ENCODE data around the gene BRAF.
A peak's percentile ranks its signal among the peaks of the same experiment; 100 is the strongest.

Gene BRAF

GRCh38 chr7:140698477-140698876 is 226.3 kb downstream of the BRAF start:
- H3K9me2 ChIP-seq (replicated peaks; ENCODE audit: insufficient read depth, low read length): no peaks in the 10 kb centered on the region
- no peaks in the 10 kb centered on the region for H3K27me3 ChIP-seq (replicated peaks; ENCODE audit: insufficient read depth, low read length)
- H3K9ac ChIP-seq (ENCODE audit: low read length): no peak overlapping the region
- no peak for TF ChIP-seq EZH2phosphoT487 (IDR thresholded peaks at IDR 0.05; ENCODE audit: low read length)
- no peak for TF ChIP-seq EZH2 (optimal IDR thresholded peaks at IDR 0.05; ENCODE audit: low read depth, low read length)
- no peak for TF ChIP-seq CTCF (IDR thresholded peaks at IDR 0.05; ENCODE audit: low read length)
- no peak overlapping the region for H3K4me2 ChIP-seq (ENCODE audit: low read depth, low read length)
- H3F3A ChIP-seq (ENCODE audit: insufficient read depth, low read length): no peaks in the 10 kb centered on the region
- no peak overlapping the region for H3K27ac ChIP-seq (ENCODE audit: low read length)
- no peaks in the 10 kb centered on the region; the same call in 1 of the 2 replicates for H4K20me1 ChIP-seq (ENCODE audit: insufficient read depth, low read length)
- DNase-seq: no peak
- H3K4me3 ChIP-seq (ENCODE audit: low read length): no peak overlapping the region
- H3K9me3 ChIP-seq (replicated peaks; ENCODE audit: insufficient read depth, low read length): no peaks in the 10 kb centered on the region
- no peak overlapping the region for H2AFZ ChIP-seq (ENCODE audit: low read length)
- H3K4me1 ChIP-seq (ENCODE audit: low read length): peaks cover 11% of the 10 kb centered on the region
- peaks cover 69% of the 10 kb centered on the region for H3K79me2 ChIP-seq (ENCODE audit: low read length)
- no peaks in the 10 kb centered on the region for H3K36me3 ChIP-seq (replicated peaks; ENCODE audit: insufficient read depth, low read length)

- Histone ChIP-seq H3F3A (ENCODE audit: insufficient read depth, low read length) (no peaks in the 10 kb centered on the region), H3K79me2 (ENCODE audit: low read length) (peaks cover 61% of the 10 kb centered on the region), H3K4me2 (ENCODE audit: low read depth, low read length) (peak overlapping the region; percentile 81), H3K27ac (ENCODE audit: low read length) (peak overlapping the region; percentile 65; the same call in 1 of the 2 replicates), H3K9ac (ENCODE audit: low read length) (peak overlapping the region; percentile 81), H3K9me3 (replicated peaks; ENCODE audit: insufficient read depth, low read length) (no peaks in the 10 kb centered on the region), H3K9me2 (replicated peaks; ENCODE audit: insufficient read depth, low read length) (no peaks in the 10 kb centered on the region), H4K20me1 (ENCODE audit: insufficient read depth, low read length) (no peaks in the 10 kb centered on the region; the same call in 1 of the 2 replicates), H3K4me1 (ENCODE audit: low read length) (peaks cover 11% of the 10 kb centered on the region), H3K27me3 (replicated peaks; ENCODE audit: insufficient read depth, low read length) (no peaks in the 10 kb centered on the region), H3K4me3 (ENCODE audit: low read length) (peak overlapping the region; percentile 98), H3K36me3 (replicated peaks; ENCODE audit: insufficient read depth, low read length) (no peaks in the 10 kb centered on the region), H2AFZ (ENCODE audit: low read length) (peak overlapping the region; percentile 88)
- TF ChIP-seq EZH2phosphoT487 (IDR thresholded peaks at IDR 0.05; ENCODE audit: low read length): no peak
- TF ChIP-seq EZH2 (optimal IDR thresholded peaks at IDR 0.05; ENCODE audit: low read depth, low read length): no peak
- 0 out of 2 replicates have a peak, but pooled peaks have one; percentile 1 for TF ChIP-seq CTCF (IDR thresholded peaks at IDR 0.05; ENCODE audit: low read length)
- DNase-seq: no peak
These were observed 227.1 kb downstream of the BRAF start for GRCh38 chr7:140697447-140698143.

- peak; percentile 85 for DNase-seq
- no peaks in the 10 kb centered on the region for H3K36me3 ChIP-seq (replicated peaks; ENCODE audit: insufficient read depth, low read length)
- peaks cover 53% of the 10 kb centered on the region for H3K79me2 ChIP-seq (ENCODE audit: low read length)
- H4K20me1 ChIP-seq (ENCODE audit: insufficient read depth, low read length): no peaks in the 10 kb centered on the region; the same call in 1 of the 2 replicates
- peak within 1 kb of the TSS; percentile 98 for H3K4me3 ChIP-seq (ENCODE audit: low read length)
- H3F3A ChIP-seq (ENCODE audit: insufficient read depth, low read length): no peaks in the 10 kb centered on the region
- H3K27ac ChIP-seq (ENCODE audit: low read length): peak within 1 kb of the TSS; percentile 65
- no peaks in the 10 kb centered on the region for H3K27me3 ChIP-seq (replicated peaks; ENCODE audit: insufficient read depth, low read length)
- TF ChIP-seq EZH2 (optimal IDR thresholded peaks at IDR 0.05; ENCODE audit: low read depth, low read length): no peak
- peak; percentile 16; the same call in 1 of the 2 replicates for TF ChIP-seq CTCF (IDR thresholded peaks at IDR 0.05; ENCODE audit: low read length)
- peak within 1 kb of the TSS; percentile 81 for H3K4me2 ChIP-seq (ENCODE audit: low read depth, low read length)
- H3K9me2 ChIP-seq (replicated peaks; ENCODE audit: insufficient read depth, low read length): no peaks in the 10 kb centered on the region
- peak within 1 kb of the TSS; percentile 81 for H3K9ac ChIP-seq (ENCODE audit: low read length)
- no peaks in the 10 kb centered on the region for H3K9me3 ChIP-seq (replicated peaks; ENCODE audit: insufficient read depth, low read length)
- H2AFZ ChIP-seq (ENCODE audit: low read length): peak within 1 kb of the TSS; percentile 88
- H3K4me1 ChIP-seq (ENCODE audit: low read length): peaks cover 11% of the 10 kb centered on the region
These were observed 227.9 kb downstream of the BRAF start, which contains the start of gene NDUFB2 for GRCh38 chr7:140696680-140697446. TSS of gene NDUFB2 (plus strand) at chr7:140696708. CDS start at chr7:140696745, 37 bp downstream.

All from MM.1S (cell line).